Stimulated activated CD8-positive, alpha-beta memory T cell treated with anti-CD3 and anti-CD28 coated beads, Interleukin-15, amount 100 ng/mL, for 48 hours (primary cell): Measurements from ENCODE around the gene C16orf74.

ENCODE experiments used
- DNase-seq, 2 donors: peaks; one replicate each; pipeline ENCODE4 v3.0.0-alpha.2; 2020; ENCODE audit warnings: low read depth in 2 of 2

The C16orf74 gene

DNA sequence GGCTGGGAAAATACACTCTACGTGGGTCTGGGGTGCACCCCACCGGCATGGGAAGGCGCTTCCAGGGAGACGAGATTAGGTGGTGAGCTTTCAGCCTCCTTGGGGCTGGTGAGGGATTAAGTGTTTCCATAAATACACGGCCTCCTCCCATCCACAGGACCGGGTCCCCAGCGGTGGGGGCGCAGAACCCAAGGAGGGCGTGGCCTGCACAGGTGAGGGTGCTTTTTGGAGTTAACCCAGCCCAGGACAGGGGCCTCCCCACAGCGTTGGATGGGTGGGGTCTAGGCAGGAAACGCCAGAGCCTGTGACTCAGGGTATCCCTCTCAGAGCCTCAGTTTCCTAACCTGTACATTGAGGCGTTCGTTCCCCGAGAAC lies 1.1 kb downstream of the C16orf74 start:
- no peak for DNase-seq

DNA sequence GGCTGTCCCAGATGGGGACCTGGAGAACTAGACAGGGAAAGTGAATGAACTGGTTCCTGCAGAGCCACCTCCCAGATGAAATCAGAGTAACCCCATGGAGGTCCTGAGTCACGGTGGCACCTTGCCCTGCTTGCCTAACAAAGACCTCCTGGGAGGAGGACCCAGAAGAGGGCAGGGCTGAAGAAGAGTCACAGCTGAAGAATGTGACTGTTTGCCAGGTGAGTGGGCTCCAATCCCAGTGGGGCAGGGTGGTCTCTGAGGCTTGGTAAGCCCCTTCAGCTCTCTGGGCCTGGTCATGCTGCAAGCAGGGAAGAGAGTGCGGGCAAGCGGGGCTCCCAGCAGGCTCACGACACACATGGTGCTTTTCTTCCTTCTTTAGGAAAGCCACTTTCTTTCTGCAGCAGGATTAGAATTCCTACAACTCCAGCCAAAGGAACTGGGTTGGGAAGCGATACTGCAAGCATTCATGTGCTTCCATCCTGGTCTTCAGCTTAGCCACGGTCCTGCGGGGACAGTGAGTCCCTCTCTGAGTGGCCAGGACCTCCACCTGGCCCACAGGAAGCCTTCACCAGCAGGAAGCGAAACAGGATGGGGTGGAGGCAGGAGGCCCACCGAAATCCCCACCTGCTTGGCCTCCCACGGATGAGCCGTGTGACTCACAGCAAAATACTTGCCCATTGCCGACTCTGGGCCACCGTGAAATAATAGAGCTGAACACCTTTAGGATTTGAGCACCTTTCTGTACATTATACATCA lies 4.3 kb downstream of the C16orf74 start:
- DNase-seq: peak in 1 of 2 donors; percentile 11

DNA sequence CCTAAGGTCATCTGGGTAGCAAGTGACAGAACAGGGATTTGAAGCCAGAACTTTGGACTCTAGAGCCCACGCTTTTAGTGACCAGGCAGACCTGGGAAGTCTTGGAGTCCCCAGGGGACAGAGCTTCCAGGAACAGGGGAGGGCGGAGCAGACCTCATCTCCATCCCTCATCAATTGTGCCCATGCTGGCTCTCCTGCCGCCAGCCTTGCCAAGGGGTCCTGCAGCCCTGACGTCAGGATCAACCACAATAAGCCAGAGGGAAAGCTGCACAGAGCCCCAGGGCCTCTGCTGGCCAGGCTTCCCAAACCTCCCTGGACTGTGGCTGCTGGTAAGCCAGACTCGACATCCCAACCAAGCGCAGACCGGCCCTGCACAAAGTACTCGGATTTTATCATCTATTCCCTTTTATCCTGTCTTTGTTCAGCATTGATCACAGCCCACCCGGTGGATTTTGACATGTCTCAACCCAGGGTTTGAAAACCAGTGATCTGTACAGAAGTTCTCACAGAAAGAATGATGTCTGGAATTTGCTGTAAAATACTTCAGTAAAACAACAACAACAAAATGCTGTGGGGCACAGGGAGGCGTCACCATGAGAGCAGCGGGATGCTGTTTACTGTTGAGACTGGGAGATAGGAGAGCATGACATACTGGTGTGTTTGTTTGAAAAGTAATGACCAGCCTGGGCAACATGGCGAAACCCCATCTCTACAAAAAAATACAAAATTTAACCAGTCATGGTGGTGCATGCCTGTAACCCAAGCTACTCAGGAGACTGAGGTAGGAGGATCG lies 11.8 kb downstream of the C16orf74 start:
- DNase-seq: no peak

DNA sequence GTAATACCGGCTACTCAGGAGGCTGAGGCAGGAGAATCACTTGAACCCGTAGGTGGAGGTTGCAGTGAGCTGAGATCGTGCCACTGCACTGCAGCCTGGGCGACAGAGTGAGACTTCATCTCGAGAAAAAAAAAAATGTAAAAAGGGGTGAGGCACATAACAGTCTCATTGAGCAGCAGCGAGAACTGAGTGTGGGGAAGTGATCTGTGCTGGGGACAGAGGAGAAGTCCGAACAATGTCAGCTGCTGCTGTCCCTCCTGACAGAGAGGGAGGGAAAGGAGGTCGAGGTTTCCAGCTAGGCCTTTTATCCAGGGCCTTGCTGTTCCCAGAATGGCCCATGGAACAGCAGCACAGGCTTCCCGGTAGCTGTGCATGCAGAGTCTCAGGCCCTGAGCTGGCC lies 14.0 kb downstream of the C16orf74 start:
- no peak for DNase-seq

DNA sequence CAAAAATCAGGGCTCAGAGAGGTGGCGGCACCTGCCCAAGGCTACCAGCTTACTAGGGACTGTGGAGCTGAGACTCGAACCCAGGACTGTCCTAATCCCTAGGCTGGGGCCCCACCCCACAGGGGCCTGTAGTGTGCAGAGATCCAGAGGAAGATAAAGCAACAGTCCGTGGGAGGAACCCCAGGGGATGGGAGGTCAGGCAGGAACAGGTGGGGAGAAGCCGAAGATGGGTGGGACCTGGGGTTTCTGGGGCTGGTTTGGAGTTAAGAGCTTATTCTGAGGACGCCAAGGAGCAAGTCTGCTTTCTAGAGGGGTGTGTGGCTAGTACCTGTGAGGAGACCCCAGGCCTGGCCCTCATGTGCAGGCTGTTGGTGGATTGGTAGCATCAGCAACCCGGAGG lies 14.9 kb downstream of the C16orf74 start:
- DNase-seq: no peak

DNA sequence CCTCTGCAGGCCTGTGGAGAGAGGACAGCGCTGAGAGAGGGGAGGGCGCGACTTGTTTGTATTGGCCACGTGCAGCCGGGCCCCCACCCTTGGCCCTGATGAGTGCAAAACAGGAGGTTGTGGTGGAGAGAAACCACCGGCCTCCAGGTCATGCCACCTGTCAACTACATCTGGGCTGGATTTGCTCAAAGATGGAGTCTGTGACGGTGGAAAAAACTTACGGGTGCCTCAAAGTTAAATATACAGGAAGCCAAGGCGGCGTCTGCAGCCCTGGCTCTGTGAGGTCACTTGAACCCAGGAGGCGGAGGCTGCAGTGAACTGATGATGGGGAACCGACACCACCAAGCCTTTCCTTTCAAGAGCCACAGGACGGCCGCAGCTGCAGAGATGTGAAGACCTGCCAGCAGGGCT lies 15.7 kb downstream of the C16orf74 start:
- peak in 1 of 2 donors; percentile 26 for DNase-seq

DNA sequence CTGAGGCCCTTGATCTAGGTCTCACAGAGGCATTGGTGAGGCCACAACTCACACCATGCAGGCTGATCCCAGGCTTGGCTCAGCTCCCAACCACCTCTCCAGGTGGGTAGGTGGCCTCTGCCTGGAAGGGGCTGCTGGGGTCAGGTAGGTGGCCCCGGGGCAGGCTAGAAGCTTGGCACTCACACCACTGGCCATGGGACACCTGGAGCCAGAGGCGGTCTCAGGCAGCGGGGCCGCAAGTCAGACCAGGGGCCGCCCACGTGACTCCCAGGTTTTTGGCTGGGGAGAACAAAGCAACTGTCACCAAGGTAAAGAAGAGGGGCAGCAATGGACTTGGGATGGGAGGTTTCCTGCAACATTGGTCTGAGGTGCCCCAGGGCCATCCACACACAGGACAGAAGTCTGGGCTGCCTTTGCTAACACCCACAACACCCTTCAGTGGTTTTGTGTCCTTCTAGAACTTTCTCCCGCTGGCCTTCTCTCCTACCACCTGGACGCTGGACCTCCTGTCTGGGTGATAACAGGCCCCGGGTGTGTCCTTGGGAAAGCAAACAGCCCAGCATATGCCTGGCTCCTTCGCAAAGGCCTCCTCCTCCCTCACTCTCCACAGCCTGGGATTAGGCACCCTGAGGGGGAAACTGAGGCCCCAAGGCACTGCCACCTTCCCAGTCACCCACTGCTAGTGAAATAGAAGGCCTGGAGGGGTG lies 16.4 kb downstream of the C16orf74 start:
- DNase-seq: no peak

DNA sequence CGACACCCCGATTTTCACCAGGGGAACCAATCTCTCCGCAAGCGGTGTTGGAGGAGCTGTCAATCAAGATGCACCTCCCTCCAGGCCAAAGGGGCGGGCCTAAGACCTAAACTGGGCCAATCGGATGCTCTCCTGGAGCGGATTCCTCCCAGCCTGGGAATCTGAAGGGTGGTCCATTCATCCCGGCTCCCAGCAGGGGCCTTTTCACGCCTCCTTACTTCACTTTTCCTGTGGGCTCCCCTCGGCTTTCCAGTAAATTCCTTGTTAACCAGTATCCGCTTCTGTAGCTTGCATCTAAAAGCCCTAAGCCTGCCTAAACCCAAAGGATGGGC lies 17.1 kb downstream of the C16orf74 start:
- no peak for DNase-seq

DNA sequence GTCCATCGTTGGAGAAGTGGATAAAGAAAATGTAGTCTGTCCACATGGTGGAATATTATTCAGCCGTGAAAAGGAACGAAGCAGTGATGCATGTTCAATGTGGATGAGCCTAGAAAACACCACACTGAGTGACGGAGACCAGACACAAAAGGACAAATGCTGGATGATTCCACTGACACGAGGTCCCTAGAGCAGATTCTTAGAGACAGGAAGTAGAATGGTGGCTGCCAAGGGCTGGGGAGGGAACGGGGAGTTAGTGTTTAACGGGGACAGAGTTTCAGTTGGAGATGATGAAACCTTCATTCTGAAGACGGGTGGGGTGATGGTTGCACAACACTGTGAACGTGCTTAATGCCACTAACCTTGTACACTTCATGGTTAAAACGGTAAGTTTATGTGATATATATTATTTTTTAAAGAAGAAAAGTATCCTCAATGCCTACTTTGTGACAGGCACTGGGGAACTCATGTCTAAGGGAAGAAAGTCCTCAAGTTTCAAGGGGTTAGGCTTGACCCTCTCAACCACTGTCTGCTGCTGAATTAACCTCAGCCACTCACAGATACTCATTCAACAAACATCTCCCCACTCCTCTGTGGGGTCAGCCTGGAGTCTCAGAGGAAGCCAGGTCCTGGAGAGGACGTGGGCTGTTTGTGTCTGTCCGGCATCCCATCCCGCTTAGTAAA lies 17.6 kb downstream of the C16orf74 start:
- no peak for DNase-seq

DNA sequence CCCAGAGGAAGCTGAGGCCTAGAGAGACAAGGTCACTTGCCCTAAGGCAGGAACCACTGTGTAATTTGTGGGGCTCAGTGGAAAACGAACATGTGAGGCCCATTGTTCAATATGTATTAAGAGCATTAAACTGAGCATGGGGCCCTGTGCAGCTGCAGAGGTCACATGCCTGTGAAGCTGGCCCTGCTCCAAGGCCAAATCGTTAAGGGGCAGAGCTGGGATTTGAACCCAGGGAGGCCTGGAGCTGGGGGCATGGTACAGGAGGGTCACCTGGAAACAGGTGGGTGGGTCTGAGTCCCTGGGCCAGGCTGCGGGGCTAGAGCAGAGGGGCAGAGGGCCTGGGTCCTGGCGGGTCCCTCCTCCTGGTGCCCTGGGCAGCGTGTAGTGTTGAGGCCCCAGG lies 19.7 kb downstream of the C16orf74 start:
- DNase-seq: no peak

DNA sequence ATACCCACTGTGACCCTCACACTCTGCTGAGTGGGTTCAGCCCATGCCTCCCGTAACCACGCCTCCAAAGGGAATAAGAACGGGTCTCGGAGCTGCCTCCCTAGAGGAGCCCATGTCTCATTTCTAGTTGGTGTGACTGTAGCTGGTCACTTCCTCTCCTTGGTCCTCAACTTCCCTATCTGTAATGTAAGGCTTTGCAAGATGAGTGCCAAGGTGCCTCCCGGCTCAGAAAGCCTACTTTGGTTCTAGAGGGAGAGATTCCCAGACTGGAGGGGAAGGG lies 20.8 kb downstream of the C16orf74 start:
- no peak for DNase-seq

DNA sequence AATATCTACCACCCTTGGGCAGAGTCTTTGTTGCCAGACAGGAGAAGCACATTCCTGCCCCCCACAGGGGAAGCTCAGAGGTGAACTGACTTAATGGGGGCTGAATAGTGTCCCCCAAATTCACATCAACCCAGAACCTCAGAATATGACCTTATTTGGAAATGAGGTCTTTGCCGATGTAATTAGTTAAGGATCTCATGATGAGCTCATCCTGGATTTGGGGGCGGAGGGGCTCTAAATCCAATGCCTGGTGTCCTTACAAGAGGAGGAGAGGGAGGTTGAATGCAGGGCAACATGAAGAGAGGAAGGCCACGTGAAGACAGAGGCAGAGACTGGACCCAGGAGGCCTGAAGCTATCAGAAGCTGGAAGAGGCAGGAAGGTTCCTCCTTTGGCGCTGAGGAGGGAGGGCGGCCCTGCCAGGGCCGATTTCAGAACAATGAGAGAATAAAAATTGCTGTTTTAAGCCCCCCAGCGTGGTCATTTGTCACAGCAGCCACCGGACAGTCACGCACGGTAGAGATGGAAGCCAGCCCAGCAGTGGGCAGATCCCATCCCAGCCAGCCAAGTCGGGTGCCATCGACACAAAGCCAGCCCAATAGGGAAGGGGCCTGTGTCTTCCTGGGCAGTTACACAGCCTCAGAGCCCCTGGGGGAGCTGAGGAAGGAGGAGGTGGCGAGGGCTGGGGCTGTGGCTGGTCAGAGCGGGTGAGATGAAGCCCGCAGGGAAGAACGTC lies 21.3 kb downstream of the C16orf74 start:
- no peak for DNase-seq

DNA sequence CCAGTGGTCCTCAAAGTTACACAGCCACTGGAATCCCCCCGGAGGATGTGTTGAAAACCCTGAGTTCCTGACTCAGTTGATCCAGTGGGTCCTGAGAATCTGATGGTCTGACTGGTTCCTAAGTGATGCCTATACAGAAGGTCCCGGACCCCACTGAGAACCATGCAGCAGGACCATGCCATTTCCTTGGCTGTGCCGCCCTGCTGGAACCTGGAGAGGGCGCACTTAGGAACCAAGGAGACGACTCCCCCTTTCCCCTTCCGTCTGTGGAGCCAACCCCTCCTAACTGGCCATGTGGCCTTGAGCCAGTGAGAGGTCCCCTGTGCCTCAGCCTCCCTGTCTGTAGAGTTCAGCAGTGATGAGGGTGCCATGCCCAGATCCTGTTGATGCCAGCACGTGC lies 22.0 kb downstream of the C16orf74 start:
- no peak for DNase-seq

DNA sequence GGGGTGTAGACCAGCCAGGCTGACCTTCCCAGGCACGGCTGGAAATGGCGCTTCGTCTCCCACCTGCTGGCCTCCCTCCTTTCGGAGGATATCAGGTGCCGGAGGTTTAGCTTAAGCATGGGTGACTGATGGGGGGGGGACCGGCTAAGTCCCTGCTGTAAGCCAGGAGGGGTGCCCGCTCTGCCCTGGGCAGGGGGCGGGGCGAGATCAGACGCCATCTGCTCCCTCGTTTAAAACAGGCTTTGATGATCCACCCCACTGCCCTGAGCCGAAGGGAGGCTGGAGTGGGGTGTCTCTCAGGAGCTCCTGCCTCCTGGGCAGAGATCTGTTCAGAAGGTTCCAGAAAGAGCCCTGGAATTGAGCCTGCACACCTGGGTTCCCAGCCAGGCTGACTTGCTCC lies 26.0 kb downstream of the C16orf74 start:
- DNase-seq: no peak

DNA sequence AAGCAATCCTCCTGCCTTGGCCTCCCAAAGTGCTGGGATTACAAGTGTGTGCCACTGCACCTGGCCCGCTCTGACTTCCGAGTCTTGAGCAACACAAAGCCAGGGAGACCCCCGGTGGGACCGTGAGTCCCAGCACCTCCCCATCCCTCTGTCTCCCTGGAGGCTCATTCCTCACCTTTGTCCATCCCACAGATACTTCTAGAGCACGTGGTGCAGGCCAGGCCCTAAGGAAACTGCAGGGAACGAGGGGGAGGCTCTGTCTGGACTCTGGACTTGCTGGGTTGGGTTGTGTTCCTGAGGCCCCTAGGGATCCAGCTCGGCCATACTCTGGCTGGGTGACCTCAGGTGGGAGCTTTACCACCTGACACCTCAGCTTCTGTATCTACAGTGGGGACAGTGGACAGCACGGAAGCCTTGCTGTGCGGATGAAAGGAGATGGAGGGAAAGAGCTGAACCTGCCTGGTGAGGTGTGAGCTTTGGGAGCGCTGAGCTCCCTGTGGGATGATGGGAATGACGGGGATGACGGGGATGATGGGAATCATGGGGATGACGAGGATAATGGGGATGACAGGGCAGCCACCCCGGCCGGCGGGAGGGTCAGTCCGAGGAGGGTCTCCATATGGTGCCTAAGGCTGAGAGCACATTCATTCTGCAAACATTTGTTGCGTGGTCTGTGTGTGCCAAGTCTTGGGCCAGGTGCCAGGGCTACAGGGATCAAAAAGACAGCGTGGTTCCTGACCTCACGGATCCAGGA lies 26.6 kb downstream of the C16orf74 start:
- no peak for DNase-seq

DNA sequence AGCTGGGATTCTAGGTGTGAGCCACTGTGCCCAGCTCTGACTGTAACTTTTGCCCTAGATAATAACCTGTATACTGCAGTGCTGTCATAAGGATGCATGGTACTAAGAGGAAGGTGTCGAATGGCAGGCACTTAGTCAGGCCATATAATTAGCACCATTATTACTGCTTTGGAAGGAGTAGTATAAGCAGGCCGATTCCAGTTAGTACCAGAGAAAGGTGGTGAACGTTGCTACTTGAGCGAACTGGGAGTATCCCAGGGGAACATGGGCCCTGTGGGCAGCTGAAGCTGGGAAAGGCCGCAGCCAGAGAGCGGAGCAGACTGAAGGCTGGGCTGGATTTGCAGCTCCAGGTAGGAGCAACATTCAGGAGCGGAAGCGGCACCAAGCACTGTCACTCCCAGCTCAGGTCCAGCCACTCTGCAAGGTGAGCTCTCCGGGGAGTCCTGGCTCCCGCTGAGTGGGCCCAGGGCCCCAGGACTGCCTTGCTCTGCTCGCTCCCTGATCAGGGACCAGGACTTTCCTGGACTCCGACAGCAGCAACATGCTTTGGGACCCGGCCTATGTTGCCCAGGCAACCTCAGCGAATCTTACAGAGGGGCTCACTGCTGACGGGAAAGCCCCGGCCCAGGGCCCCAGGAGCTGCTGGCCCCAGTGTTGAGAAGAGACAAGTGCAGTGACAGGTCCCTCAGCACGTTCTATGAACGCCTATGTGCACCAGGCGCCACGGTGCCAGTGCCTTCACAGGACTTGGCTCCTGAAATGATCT lies 28.6 kb downstream of the C16orf74 start:
- no peak for DNase-seq

DNA sequence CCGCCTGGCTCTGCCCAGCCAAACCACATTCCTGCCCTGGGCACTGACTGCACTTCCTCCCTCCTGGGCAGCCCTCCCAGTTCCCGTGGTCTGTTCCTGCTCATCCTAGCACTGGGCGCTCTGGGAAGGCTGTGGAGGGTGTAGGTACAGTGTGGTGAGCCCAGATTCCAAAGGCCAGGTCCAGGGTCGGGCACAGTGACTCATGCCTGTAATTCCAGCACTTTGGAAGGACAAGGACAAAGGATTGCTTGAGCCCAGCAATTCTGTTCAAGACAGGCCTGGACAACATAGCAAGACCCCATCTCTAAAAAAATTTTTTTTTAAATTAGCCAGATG lies 30.6 kb downstream of the C16orf74 start:
- DNase-seq: no peak

DNA sequence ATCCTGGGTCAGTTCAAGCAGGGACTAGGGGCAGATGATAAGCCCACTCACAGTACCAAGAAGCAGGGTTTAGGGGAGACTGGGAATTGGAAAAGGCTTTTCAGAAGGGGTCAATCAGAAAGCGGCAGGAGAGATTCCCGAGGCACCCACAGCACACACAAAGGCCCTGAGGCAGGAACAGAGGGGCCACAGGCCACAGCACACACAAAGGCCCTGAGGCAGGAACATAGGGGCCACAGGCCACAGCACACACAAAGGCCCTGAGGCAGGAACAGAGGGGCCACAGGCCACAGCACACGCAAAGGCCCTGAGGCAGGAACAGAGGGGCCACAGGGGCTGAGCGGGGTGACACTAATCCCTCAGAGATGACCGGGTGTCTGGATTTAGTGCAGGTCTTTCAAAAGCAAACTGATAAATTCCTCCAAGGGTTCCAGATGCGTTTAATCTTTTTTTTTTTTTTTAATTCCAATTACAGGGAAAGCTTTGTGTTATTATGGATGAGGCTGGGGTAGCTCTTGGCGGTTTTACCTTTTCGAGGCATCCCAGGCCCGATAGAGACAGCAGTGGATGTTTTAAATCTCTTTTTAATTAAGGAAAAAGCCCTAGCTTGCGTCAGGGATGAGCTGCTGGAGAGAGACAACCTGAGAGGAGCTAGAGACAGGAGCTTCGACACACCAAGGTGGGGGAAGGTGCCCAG lies 31.1 kb downstream of the C16orf74 start:
- no peak for DNase-seq

DNA sequence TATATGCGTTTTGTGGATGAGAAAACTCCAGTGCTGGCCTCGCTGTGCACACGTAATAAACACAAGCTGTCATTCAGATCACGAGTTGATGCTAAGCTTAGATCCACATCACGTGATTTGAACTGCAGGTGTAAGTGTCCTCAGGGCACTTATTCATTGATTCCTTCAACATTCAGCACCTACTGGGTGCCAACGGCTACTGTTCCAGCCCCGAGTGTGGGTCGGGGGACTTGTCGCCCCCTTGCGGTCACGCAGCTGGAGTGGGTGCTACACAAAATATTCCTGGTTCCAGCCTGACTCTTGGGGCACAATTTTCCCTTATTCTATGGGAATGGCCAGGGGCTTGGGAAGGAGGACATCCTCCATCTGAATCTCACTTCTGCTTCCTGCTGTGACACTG lies 32.2 kb downstream of the C16orf74 start:
- no peak for DNase-seq

DNA sequence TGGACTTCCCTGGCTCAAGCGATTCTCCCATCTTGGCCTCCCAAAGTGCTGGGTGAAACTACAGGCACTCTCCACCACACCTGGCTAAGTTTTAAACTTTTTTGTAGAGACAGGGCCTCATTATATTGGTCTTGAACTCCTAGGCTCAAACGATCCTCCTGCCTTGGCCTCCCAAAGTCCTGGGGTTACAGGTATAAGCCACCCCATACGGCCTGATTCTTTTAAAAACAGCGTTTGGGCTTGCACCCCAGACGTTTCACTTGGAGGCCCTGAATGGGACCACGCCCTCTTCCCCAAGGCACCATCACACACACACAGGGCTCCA lies 32.8 kb downstream of the C16orf74 start:
- DNase-seq: no peak
